Gastrocnemius medialis (tissue), 4 donors: ENCODE measurements around the gene ANXA11.

ENCODE experiments used
- CTCF ChIP-seq, 5 experiments: fragments of 450-650 bp in 3 of 5; fragments of 200-600 bp in 2 of 5; sonication (generic) in 2 of 5; IDR thresholded peaks in 4 of 5; conservative IDR thresholded peaks in 1 of 5; 1 replicate in 4 of 5; 2 replicates in 1 of 5; pipeline ENCODE4 v1.5.1; 2016 to 2019; ENCODE audit warnings: antibody characterized with exemption in 5 of 5, mild to moderate bottlenecking in 3 of 5, moderate library complexity in 3 of 5
- POLR2A ChIP-seq, 2 donors: fragments of 450-650 bp; IDR thresholded peaks; one replicate each; pipeline ENCODE4 v1.6.1; 2017; ENCODE audit warnings: antibody characterized with exemption in 2 of 2, mild to moderate bottlenecking in 2 of 2, moderate library complexity in 2 of 2

GRCh38 chr10:80148166-80148805 lies 57.1 kb downstream of the ANXA11 start:
- TF ChIP-seq CTCF (IDR thresholded peaks at IDR 0.05 in 4 of 5, conservative IDR thresholded peaks at IDR 0.05 in 1 of 5) (no peak), POLR2A (IDR thresholded peaks at IDR 0.05) (no peak)
